Neuronal stem cell (in vitro differentiated cells): ENCODE data around the gene VEZT.

Experiments used
- DNase-seq: peaks from one replicate; pipeline ENCODE4 v3.0.0-alpha.2; 2013; ENCODE audit warnings: low spot score
- H2AFZ ChIP-seq: one replicate; pipeline ENCODE4 v1.6.1; 2013; ENCODE audit warnings: mild to moderate bottlenecking, low read length, inconsistent platforms
- H2AK5ac ChIP-seq: 2 replicates; pipeline ENCODE4 v1.6.1; 2013; ENCODE audit warnings: low read depth, mild to moderate bottlenecking, inconsistent platforms, low read length, moderate library complexity, mixed read lengths
- H2BK120ac ChIP-seq: 2 replicates; pipeline ENCODE4 v1.6.1; 2013; ENCODE audit warnings: low read depth, mild to moderate bottlenecking, inconsistent platforms, low read length, moderate library complexity, mixed read lengths
- H2BK12ac ChIP-seq: one replicate; pipeline ENCODE4 v1.6.1; 2013; ENCODE audit warnings: low read length, inconsistent platforms
- H2BK15ac ChIP-seq: 2 replicates; pipeline ENCODE4 v1.6.1; 2013; ENCODE audit warnings: mild to moderate bottlenecking, low read length, inconsistent platforms, mixed read lengths
- H2BK5ac ChIP-seq: one replicate; pipeline ENCODE4 v1.6.1; 2013; ENCODE audit warnings: inconsistent platforms, mild to moderate bottlenecking, low read length, moderate library complexity
- H3K14ac ChIP-seq: one replicate; pipeline ENCODE4 v1.6.1; 2013; ENCODE audit warnings: low read length, inconsistent platforms
- H3K18ac ChIP-seq: 2 replicates; pipeline ENCODE4 v1.6.1; 2013; ENCODE audit warnings: low read length, inconsistent platforms
- H3K23ac ChIP-seq: 2 replicates; pipeline ENCODE4 v1.6.1; 2013; ENCODE audit warnings: low read depth, mild to moderate bottlenecking, mixed read lengths, low read length, inconsistent platforms; ENCODE audit not compliant: poor library complexity
- H3K27ac ChIP-seq: replicated peaks from 3 replicates; pipeline ENCODE4 v1.5.1; 2013; ENCODE audit warnings: low read length, inconsistent platforms
- H3K27me3 ChIP-seq, 3 experiments: 2 replicates each; pipeline ENCODE4 v1.6.1; 2013; ENCODE audit warnings: low read length in 3 of 3, mild to moderate bottlenecking in 2 of 3, inconsistent platforms in 1 of 3, low read depth in 1 of 3, mixed read lengths in 1 of 3, moderate library complexity in 1 of 3; ENCODE audit not compliant: control insufficient read depth in 3 of 3, insufficient read depth in 3 of 3
- H3K36me3 ChIP-seq, 2 donors: replicated peaks in 1 of 2; 2 replicates each; pipeline ENCODE4 v1.6.1; 2013; ENCODE audit warnings: low read length in 2 of 2; ENCODE audit not compliant: control insufficient read depth in 2 of 2, insufficient read depth in 2 of 2
- H3K4ac ChIP-seq: 2 replicates; pipeline ENCODE4 v1.6.1; 2013; ENCODE audit warnings: inconsistent platforms, mild to moderate bottlenecking, low read length, moderate library complexity
- H3K4me1 ChIP-seq, 2 donors: 1 replicate in 1 of 2; 2 replicates in 1 of 2; pipeline ENCODE4 v1.6.1; 2013; ENCODE audit warnings: low read length in 2 of 2, low read depth in 1 of 2; ENCODE audit not compliant: control insufficient read depth in 2 of 2, insufficient read depth in 1 of 2
- H3K4me2 ChIP-seq: one replicate; pipeline ENCODE4 v1.6.1; 2013; ENCODE audit warnings: mild to moderate bottlenecking, low read length, inconsistent platforms; ENCODE audit not compliant: insufficient read depth, poor library complexity, severe bottlenecking
- H3K4me3 ChIP-seq, 2 donors: 2 replicates each; pipeline ENCODE4 v1.5.1; 2013; ENCODE audit warnings: low read length in 2 of 2, mild to moderate bottlenecking in 2 of 2, inconsistent platforms in 1 of 2, moderate library complexity in 1 of 2
- H3K79me1 ChIP-seq: one replicate; pipeline ENCODE4 v1.6.1; 2013; ENCODE audit warnings: low read depth, mild to moderate bottlenecking, inconsistent platforms, low read length, moderate library complexity
- H3K9ac ChIP-seq: one replicate; pipeline ENCODE4 v1.6.1; 2013; ENCODE audit warnings: mild to moderate bottlenecking, low read depth, low read length, inconsistent platforms; ENCODE audit not compliant: poor library complexity
- H3K9me3 ChIP-seq, 2 donors: replicated peaks in 1 of 2; 2 replicates each; pipeline versions ENCODE3 to v1.6.1; 2013; ENCODE audit warnings: low read length in 2 of 2, mild to moderate bottlenecking in 2 of 2, inconsistent platforms in 1 of 2, low read depth in 1 of 2, mixed read lengths in 1 of 2, moderate library complexity in 1 of 2; ENCODE audit not compliant: control insufficient read depth in 2 of 2, insufficient read depth in 1 of 2
- H4K8ac ChIP-seq: one replicate; pipeline ENCODE4 v1.6.1; 2013; ENCODE audit warnings: low read depth, mild to moderate bottlenecking, inconsistent platforms, low read length, moderate library complexity
- H4K91ac ChIP-seq: one replicate; pipeline ENCODE4 v1.6.1; 2013; ENCODE audit warnings: low read length, low read depth, mild to moderate bottlenecking, inconsistent platforms; ENCODE audit not compliant: poor library complexity
- WGBS, 2 donors: extraction: QIAGEN DNeasy Blood & Tissue Kit; methylation state at CpG; one replicate each; pipeline ENCODE4 v1.1.7; 2013; ENCODE audit warnings: missing lambda C conversion rate in 2 of 2, mixed read lengths in 1 of 2; ENCODE audit not compliant: insufficient read length in 2 of 2, insufficient replicate concordance in 1 of 2; ENCODE audit errors: extremely low coverage in 2 of 2; 5-methylcytosine and 5-hydroxymethylcytosine counted together

VEZT gene

DNA sequence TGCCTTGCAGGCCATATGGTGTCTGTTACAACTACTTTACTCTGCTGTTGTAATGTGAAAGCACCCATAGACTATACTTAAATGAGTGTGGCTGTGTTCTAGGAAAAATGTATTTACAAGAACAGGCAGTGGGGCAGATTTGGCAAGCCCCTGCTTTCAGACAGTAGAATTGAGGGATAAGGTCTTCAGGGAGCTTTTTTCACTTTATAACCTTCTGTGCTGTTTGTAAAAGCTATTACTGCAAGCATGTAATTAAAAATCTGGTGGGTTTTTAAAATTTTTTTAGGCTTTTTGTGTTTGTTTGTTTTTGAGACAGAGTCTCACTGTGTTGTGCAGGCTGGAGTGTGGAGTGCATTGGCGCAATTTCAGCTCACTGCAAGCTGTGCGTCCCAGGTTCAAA, 73.9 kb downstream of the VEZT start:
- Histone ChIP-seq H3K79me1 (no peaks in the 10 kb centered on the region), H3K4me2 (no peak overlapping the region), H4K8ac (no peak overlapping the region), H3K9me3 (peaks cover 0 to 3% of the 10 kb centered on the region in 2 donors), H3K4ac (no peak overlapping the region), H2AFZ (no peak overlapping the region), H4K91ac (no peak overlapping the region), H3K23ac (no peak overlapping the region), H3K4me3 (no peak overlapping the region), H2BK12ac (no peak overlapping the region), H2BK5ac (no peak overlapping the region), H3K36me3 (peaks cover 11 to 91% of the 10 kb centered on the region in 2 donors), H3K18ac (no peak overlapping the region), H2AK5ac (no peak overlapping the region), H3K9ac (no peak overlapping the region), H2BK120ac (no peak overlapping the region), H3K4me1 (no peaks in the 10 kb centered on the region), H3K14ac (no peak overlapping the region), H3K27me3 (no peaks in the 10 kb centered on the region), H3K27ac (no peak overlapping the region), H2BK15ac (no peak overlapping the region)
- WGBS, 2 donors = no CpG with 5 or more reads among the region's 2 CpGs
- no peak for DNase-seq

DNA sequence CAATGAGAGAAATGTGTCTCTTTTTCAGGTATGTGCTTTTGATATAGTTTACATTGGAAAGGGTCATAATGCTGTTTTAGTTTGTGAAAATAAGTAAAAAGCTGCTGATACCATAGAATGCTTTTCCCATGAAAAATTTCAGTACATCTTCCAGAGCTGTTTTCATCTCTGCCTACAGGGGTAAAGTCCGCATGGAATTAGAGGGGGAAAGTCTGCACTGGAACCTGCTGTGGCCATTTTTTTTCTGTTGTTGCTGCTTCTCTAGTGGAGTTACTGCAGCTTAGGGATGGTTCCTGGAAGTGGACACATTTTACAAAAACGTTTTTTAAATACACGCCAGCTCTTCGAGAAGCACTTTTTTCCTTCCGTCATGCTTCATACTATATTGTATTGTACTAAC, 81.3 kb downstream of the VEZT start:
- H3K4me2 ChIP-seq = no peak overlapping the region
- H3K14ac ChIP-seq = no peak overlapping the region
- no peak overlapping the region for H4K8ac ChIP-seq
- no peak overlapping the region for H2BK120ac ChIP-seq
- no peak overlapping the region for H4K91ac ChIP-seq
- no peak overlapping the region for H3K4ac ChIP-seq
- no peak overlapping the region for H2AFZ ChIP-seq
- no peaks in the 10 kb centered on the region for H3K9me3 ChIP-seq
- no peaks in the 10 kb centered on the region for H3K79me1 ChIP-seq
- no peak overlapping the region for H3K18ac ChIP-seq
- no peak overlapping the region for H2BK12ac ChIP-seq
- H2BK15ac ChIP-seq = no peak overlapping the region
- no peak overlapping the region for H3K27ac ChIP-seq
- H2AK5ac ChIP-seq = no peak overlapping the region
- no peaks in the 10 kb centered on the region for H3K27me3 ChIP-seq
- peaks cover 2% of the 10 kb centered on the region in 2 donors for H3K4me1 ChIP-seq
- H3K4me3 ChIP-seq = no peak overlapping the region
- no peak overlapping the region for H3K23ac ChIP-seq
- no peak for DNase-seq
- peaks cover 8 to 94% of the 10 kb centered on the region in 2 donors for H3K36me3 ChIP-seq
- no peak overlapping the region for H2BK5ac ChIP-seq
- WGBS, 2 donors = no CpG with 5 or more reads among the region's 5 CpGs
- H3K9ac ChIP-seq = no peak overlapping the region

DNA sequence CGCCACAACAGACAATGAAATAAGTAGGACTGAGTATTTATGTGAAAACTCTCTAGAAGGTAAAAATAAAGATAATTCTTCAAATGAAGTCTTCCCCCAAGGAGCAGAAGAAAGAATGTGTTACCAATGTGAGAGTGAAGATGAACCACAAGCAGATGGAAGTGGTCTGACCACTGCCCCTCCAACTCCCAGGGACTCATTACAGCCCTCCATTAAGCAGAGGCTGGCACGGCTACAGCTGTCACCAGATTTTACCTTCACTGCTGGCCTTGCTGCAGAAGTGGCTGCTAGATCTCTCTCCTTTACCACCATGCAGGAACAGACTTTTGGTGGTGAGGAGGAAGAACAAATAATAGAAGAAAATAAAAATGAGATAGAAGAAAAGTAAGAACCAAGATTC, 82.7 kb downstream of the VEZT start:
- Histone ChIP-seq H3K4me3 (no peak overlapping the region), H3K4me1 (peaks cover 2 to 3% of the 10 kb centered on the region in 2 donors), H3K9ac (no peak overlapping the region), H3K27ac (no peak overlapping the region), H3K36me3 (peaks cover 6 to 95% of the 10 kb centered on the region in 2 donors), H3K23ac (no peak overlapping the region), H2BK12ac (no peak overlapping the region), H3K9me3 (no peaks in the 10 kb centered on the region), H2AFZ (no peak overlapping the region), H3K4me2 (no peak overlapping the region), H3K79me1 (no peaks in the 10 kb centered on the region), H3K4ac (no peak overlapping the region), H2AK5ac (no peak overlapping the region), H4K8ac (no peak overlapping the region), H2BK5ac (no peak overlapping the region), H2BK120ac (no peak overlapping the region), H3K14ac (no peak overlapping the region), H4K91ac (no peak overlapping the region), H3K27me3 (no peaks in the 10 kb centered on the region), H3K18ac (no peak overlapping the region), H2BK15ac (no peak overlapping the region)
- no peak for DNase-seq
- WGBS, 2 donors = no CpG with 5 or more reads among the region's 2 CpGs

DNA sequence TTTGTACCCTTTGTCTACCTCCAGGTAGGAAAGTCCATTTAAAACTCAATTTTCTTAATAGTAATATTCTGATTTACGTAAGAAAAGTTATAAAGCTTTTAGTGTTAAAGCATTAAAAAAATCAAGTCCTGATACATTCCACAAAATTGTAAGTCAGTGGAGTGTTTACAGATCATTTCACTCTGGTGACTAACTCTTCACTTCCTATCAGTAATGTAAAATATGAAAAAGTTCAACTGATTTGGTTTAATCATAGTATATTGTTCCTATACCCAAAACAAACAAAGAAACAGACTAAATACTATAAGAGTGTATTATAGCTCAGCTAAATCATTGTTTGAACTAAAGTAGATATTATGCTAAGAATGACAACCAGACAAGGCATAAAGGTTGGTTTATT, 85.9 kb downstream of the VEZT start:
- no peak overlapping the region for H3K4me3 ChIP-seq
- peaks cover 7 to 90% of the 10 kb centered on the region in 2 donors for H3K36me3 ChIP-seq
- no CpG with 5 or more reads among the region's 1 CpG for WGBS, 2 donors

More for the DNA sequence above, 85.9 kb downstream of the VEZT start:
- Histone ChIP-seq H3K14ac (no peak overlapping the region), H2BK15ac (no peak overlapping the region), H3K9me3 (no peaks in the 10 kb centered on the region), H3K79me1 (no peaks in the 10 kb centered on the region), H3K23ac (no peak overlapping the region), H4K91ac (no peak overlapping the region), H3K18ac (no peak overlapping the region), H2BK120ac (no peak overlapping the region), H3K4me2 (no peak overlapping the region), H2AK5ac (no peak overlapping the region), H2AFZ (no peak overlapping the region), H3K4me1 (peaks cover 2 to 3% of the 10 kb centered on the region in 2 donors), H3K27ac (no peak overlapping the region), H3K4ac (no peak overlapping the region), H2BK5ac (no peak overlapping the region), H3K9ac (no peak overlapping the region), H4K8ac (no peak overlapping the region), H2BK12ac (no peak overlapping the region), H3K27me3 (no peaks in the 10 kb centered on the region)
- no peak for DNase-seq
